ENCODE data around the gene CHN2.

DNA sequence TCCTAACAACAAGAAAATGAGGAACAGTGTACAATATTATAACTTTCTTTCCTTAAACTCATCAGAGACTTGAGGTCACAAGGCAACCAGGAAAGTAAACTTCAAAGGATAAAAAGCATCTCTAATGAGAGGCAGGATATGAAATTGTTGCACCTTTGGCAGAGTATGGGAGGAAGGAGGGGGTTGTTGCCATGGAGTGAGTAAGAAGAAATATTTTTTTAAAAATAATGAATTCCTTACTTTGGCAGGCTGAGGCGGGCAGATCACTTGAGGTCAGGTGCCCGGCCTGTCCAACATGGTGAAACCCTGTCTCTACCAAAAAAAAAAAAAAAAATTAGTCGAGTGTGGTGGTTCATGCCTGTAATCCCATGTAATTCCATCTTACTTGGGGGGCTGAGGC is 21.1 kb upstream of the CHN2 start:
- TF ChIP-seq, protein P1, sequence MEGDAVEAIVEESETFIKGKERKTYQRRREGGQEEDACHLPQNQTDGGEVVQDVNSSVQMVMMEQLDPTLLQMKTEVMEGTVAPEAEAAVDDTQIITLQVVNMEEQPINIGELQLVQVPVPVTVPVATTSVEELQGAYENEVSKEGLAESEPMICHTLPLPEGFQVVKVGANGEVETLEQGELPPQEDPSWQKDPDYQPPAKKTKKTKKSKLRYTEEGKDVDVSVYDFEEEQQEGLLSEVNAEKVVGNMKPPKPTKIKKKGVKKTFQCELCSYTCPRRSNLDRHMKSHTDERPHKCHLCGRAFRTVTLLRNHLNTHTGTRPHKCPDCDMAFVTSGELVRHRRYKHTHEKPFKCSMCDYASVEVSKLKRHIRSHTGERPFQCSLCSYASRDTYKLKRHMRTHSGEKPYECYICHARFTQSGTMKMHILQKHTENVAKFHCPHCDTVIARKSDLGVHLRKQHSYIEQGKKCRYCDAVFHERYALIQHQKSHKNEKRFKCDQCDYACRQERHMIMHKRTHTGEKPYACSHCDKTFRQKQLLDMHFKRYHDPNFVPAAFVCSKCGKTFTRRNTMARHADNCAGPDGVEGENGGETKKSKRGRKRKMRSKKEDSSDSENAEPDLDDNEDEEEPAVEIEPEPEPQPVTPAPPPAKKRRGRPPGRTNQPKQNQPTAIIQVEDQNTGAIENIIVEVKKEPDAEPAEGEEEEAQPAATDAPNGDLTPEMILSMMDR (IDR thresholded peaks at IDR 0.05) = no peak
- TF ChIP-seq POLR2AphosphoS5 (IDR thresholded peaks at IDR 0.05; ENCODE audit: low read depth, low read length) (no peak), SIN3A (IDR thresholded peaks at IDR 0.05; ENCODE audit: borderline replicate concordance, low read depth, low read length) (no peak), RXRA (IDR thresholded peaks at IDR 0.05; ENCODE audit: borderline replicate concordance, low read depth) (no peak), JUND (IDR thresholded peaks at IDR 0.05) (no peak)
- TF ChIP-seq, protein P2, sequence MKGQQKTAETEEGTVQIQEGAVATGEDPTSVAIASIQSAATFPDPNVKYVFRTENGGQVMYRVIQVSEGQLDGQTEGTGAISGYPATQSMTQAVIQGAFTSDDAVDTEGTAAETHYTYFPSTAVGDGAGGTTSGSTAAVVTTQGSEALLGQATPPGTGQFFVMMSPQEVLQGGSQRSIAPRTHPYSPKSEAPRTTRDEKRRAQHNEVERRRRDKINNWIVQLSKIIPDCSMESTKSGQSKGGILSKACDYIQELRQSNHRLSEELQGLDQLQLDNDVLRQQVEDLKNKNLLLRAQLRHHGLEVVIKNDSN (IDR thresholded peaks at IDR 0.05; ENCODE audit: borderline replicate concordance, low read depth) = no peak
- TF ChIP-seq, protein P3, sequence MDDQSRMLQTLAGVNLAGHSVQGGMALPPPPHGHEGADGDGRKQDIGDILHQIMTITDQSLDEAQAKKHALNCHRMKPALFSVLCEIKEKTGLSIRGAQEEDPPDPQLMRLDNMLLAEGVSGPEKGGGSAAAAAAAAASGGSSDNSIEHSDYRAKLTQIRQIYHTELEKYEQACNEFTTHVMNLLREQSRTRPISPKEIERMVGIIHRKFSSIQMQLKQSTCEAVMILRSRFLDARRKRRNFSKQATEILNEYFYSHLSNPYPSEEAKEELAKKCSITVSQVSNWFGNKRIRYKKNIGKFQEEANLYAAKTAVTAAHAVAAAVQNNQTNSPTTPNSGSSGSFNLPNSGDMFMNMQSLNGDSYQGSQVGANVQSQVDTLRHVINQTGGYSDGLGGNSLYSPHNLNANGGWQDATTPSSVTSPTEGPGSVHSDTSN (IDR thresholded peaks at IDR 0.05) = no peak
